HCT116 (cell line): Measurements from ENCODE around the gene MAPK8IP3.

Experiments used
- ATF3 ChIP-seq: IDR thresholded peaks from 2 replicates; pipeline ENCODE4 v1.6.1; 2012
- CTCF ChIP-seq, 3 experiments: fragments of 200-600 bp in 1 of 3; sonication (generic) in 1 of 3; IDR thresholded peaks in 2 of 3; conservative IDR thresholded peaks in 1 of 3; 2 replicates each; pipeline ENCODE4 v1.5.1; 2012 to 2017; ENCODE audit warnings: low read depth in 2 of 3, low read length in 2 of 3, antibody characterized with exemption in 1 of 3, borderline replicate concordance in 1 of 3, control low read depth in 1 of 3, mild to moderate bottlenecking in 1 of 3, mixed read lengths in 1 of 3, mixed run types in 1 of 3, moderate library complexity in 1 of 3; ENCODE audit not compliant: insufficient read depth in 1 of 3
- EZH2 ChIP-seq: fragments of 200-600 bp; sonication (generic); IDR thresholded peaks from 2 replicates; pipeline ENCODE4 v1.6.1; 2017; ENCODE audit warnings: antibody characterized with exemption, mixed run types
- MAX ChIP-seq: IDR thresholded peaks from 2 replicates; pipeline ENCODE4 v1.6.1; 2012
- POLR2A ChIP-seq: IDR thresholded peaks from 2 replicates; pipeline ENCODE4 v1.7.0; 2011; ENCODE audit warnings: borderline replicate concordance; ENCODE audit not compliant: insufficient read depth, insufficient read length; ENCODE audit errors: extremely low read depth
- POLR2AphosphoS5 ChIP-seq: IDR thresholded peaks from 2 replicates; pipeline ENCODE4 v1.6.1; 2011; ENCODE audit warnings: mild to moderate bottlenecking, low read depth, low read length, moderate library complexity
- RAD21 ChIP-seq: IDR thresholded peaks from 2 replicates; pipeline ENCODE4 v1.6.1; 2012; ENCODE audit warnings: low read depth, mild to moderate bottlenecking
- YY1 ChIP-seq: IDR thresholded peaks from 2 replicates; pipeline ENCODE4 v1.6.1; 2011; ENCODE audit warnings: low read length, low read depth, moderate library complexity, mild to moderate bottlenecking; ENCODE audit not compliant: insufficient replicate concordance; ENCODE audit errors: extremely low read depth

GRCh38 chr16:1752853-1753252 lies 46.9 kb downstream of the MAPK8IP3 start:
- no peak for TF ChIP-seq CTCF (IDR thresholded peaks at IDR 0.05 in 2 of 3, conservative IDR thresholded peaks at IDR 0.05 in 1 of 3; ENCODE audit: borderline replicate concordance in 1 of 3, insufficient read depth in 1 of 3, low read depth in 2 of 3, low read length in 2 of 3)
- TF ChIP-seq ATF3: no peak
- TF ChIP-seq POLR2A: no peak
- no peak for TF ChIP-seq EZH2
- TF ChIP-seq POLR2AphosphoS5: no peak
- TF ChIP-seq YY1: no peak
- no peak for TF ChIP-seq MAX
- TF ChIP-seq RAD21: no peak
